Measurements from ENCODE around the gene AACS. TPM values are rescaled to one million over a fixed set of nuclear protein-coding genes. Genes with fewer than 3 reads are reported as not detected.

The AACS gene
- total and polyA plus RNA-seq, 2 of the 4 experiments (the other 2 are of a cell fraction), result 22.0 to 24.9 TPM

- H4K20me1 ChIP-seq (ENCODE audit: insufficient read depth, low read length), result no peaks in the 10 kb centered on the region
- H2BK120ac ChIP-seq (ENCODE audit: low read depth, low read length), result no peak overlapping the region
- H3K79me1 ChIP-seq (ENCODE audit: low read depth in 1 of 2, low read length in 2 of 2), result peaks cover 4 to 11% of the 10 kb centered on the region in 2 experiments; a peak in 3 of 4 replicates
- H3K27ac ChIP-seq (ENCODE audit: insufficient read depth, low read length), result no peak overlapping the region
- DNase-seq (no peak), ATAC-seq (ENCODE audit: low read depth) (no peak)
- ChIA-PET CTCF (no interaction called here), POLR2A (ENCODE audit: unreplicated experiment) (no interaction called here)
- intact Hi-C loops (cut with micrococcal nuclease) (no loop called here), dilution Hi-C loops (cut with HindIII; ENCODE audit: low sequenced_read_pairs, unreplicated experiment) (no loop called here), in situ Hi-C loops (cut with MboI; ENCODE audit: low sequenced_read_pairs) (no loop called here)
- no peak overlapping the region for H3K4me2 ChIP-seq (ENCODE audit: low read depth, low read length)
- TF ChIP-seq ELK1 (IDR thresholded peaks at IDR 0.05; ENCODE audit: borderline replicate concordance, low read depth, low read length) (no peak), USF2 (IDR thresholded peaks at IDR 0.05; ENCODE audit: low read depth, low read length) (no peak), POLR2A (IDR thresholded peaks at IDR 0.05; ENCODE audit: low read depth, low read length) (no peak), CHD1 (IDR thresholded peaks at IDR 0.05; ENCODE audit: low read depth, low read length) (no peak), RCOR1 (IDR thresholded peaks at IDR 0.05; ENCODE audit: insufficient replicate concordance, low read length) (no peak), MAZ (IDR thresholded peaks at IDR 0.05; ENCODE audit: borderline replicate concordance, low read depth, low read length) (no peak), FOS (IDR thresholded peaks at IDR 0.05; ENCODE audit: low read depth, low read length) (no peak), CTCF (conservative IDR thresholded peaks at IDR 0.05; ENCODE audit: low read depth, low read length) (no peak), MXI1 (IDR thresholded peaks at IDR 0.05; ENCODE audit: borderline replicate concordance, low read depth, low read length) (no peak), SMC3 (IDR thresholded peaks at IDR 0.05; ENCODE audit: low read depth, low read length) (no peak), NFE2L2 (IDR thresholded peaks at IDR 0.05; ENCODE audit: low read depth, low read length) (no peak), RAD21 (IDR thresholded peaks at IDR 0.05; ENCODE audit: low read length) (no peak), BHLHE40 (IDR thresholded peaks at IDR 0.05; ENCODE audit: low read depth, low read length) (no peak), CEBPB (IDR thresholded peaks at IDR 0.05; ENCODE audit: low read depth, low read length) (no peak)
- H3K14ac ChIP-seq (replicated peaks; ENCODE audit: low read depth, low read length), result no peak overlapping the region
- H3K4ac ChIP-seq (ENCODE audit: low read depth, low read length), result no peak overlapping the region
- no peak overlapping the region for H4K8ac ChIP-seq (ENCODE audit: low read depth in 2 of 2, low read length in 2 of 2)
- no peak overlapping the region for H2BK15ac ChIP-seq (ENCODE audit: low read depth, low read length)
- peaks cover 17% of the 10 kb centered on the region for H3K36me3 ChIP-seq (ENCODE audit: control insufficient read depth, insufficient read depth, low read length)
- no peak overlapping the region for H3K56ac ChIP-seq (ENCODE audit: extremely low read depth, insufficient read depth, low read length)
- no peaks in the 10 kb centered on the region for H3K9me3 ChIP-seq (ENCODE audit: control insufficient read depth, insufficient read depth, low read length)
- H3K4me1 ChIP-seq (ENCODE audit: control insufficient read depth, insufficient read depth, low read length), result no peaks in the 10 kb centered on the region
- 50% methylated on average over 1 of the region's 9 CpGs; no CpG with 5 or more reads in 1 of the 2 experiments for WGBS, 2 experiments (ENCODE audit: extremely low coverage in 2 of 2, insufficient read length in 1 of 2)
- no peak overlapping the region for H3K4me3 ChIP-seq (ENCODE audit: insufficient read depth, low read depth, low read length)
- no peak overlapping the region for H2AFZ ChIP-seq (replicated peaks; ENCODE audit: low read length, poor library complexity)
- no peaks in the 10 kb centered on the region for H3K27me3 ChIP-seq (ENCODE audit: control insufficient read depth, insufficient read depth, low read length)
- no peak overlapping the region for H2BK5ac ChIP-seq (ENCODE audit: low read depth, low read length, poor library complexity, severe bottlenecking)
- H2AK9ac ChIP-seq (replicated peaks; ENCODE audit: low read depth, low read length, poor library complexity), result no peak overlapping the region
- H3K9me1 ChIP-seq (ENCODE audit: insufficient read depth, low read length), result no peaks in the 10 kb centered on the region; the same call in 1 of the 2 replicates
- no peak overlapping the region for H2BK20ac ChIP-seq (ENCODE audit: low read depth, low read length)
- H3K23ac ChIP-seq (ENCODE audit: low read depth, low read length), result no peak overlapping the region
- H3K9ac ChIP-seq (ENCODE audit: low read depth, low read length), result no peak overlapping the region
- no peak overlapping the region for H2AK5ac ChIP-seq (ENCODE audit: low read depth, low read length)
- H4K5ac ChIP-seq (ENCODE audit: low read depth, low read length), result no peak overlapping the region
- no peak overlapping the region for H4K91ac ChIP-seq (ENCODE audit: insufficient read depth, low read depth, low read length)
- no TSS peak for BruUV-seq (replicated peaks)
- H3K18ac ChIP-seq (ENCODE audit: low read depth, low read length), result no peak overlapping the region
These were observed 35.6 kb downstream of the AACS start for GRCh38 chr12:125100551-125101434.
